HG03175 (cell line): Measurements from ENCODE around the gene BMPR2.
"Not testable (repeated sequence)": the region's sequence is repeated elsewhere in the genome, so short reads cannot be mapped to it uniquely, and the experiment has no call there.

Experiments used
- ATAC-seq: cut with Tn5 transposase; IDR thresholded peaks from one replicate; pipeline ENCODE4 v1.9.1; 2021; ENCODE audit warnings: mild to moderate bottlenecking, moderate library complexity; ENCODE audit not compliant: unreplicated experiment

The BMPR2 gene

DNA sequence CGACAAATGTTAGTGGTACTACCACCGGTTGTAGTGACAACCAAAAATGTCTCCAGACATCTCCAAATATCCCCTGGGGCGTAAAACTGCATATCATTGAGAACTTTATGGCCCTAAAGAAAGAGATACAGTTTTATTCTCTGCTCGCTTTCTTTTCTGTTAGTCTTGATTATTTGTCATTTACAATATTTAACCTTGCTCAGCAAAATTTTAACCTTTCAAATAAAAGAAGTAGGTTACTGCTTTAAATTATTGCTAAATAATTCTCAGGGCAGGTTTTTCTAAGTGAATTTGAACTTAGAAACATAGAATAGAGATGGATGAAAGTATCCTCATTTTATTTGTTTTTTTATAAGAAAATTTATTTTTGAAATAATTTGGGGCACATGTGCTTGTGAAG, 67.9 kb downstream of the BMPR2 start:
- no peak for ATAC-seq

DNA sequence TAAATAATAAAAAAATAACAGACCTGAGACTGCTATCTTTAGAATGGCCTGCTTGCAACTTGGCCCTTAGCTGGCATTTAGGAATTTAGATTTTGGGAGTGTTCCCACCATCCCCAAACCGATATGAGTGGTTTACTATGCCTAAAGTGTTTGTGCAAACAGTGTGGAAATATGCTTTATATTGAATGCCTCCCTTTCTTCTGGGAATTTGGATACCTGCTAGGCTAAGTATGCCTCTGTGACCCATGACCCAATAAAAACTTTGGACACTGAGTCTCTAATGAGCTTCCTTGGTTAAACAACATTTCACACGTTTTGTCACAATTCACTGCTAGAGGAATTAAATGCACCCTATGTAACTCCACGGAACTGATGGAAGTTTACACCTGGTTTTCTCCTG, 73.2 kb downstream of the BMPR2 start:
- no peak for ATAC-seq

- no peak for ATAC-seq
These were observed 74.7 kb downstream of the BMPR2 start for GRCh38 chr2:202450785-202451184.

DNA sequence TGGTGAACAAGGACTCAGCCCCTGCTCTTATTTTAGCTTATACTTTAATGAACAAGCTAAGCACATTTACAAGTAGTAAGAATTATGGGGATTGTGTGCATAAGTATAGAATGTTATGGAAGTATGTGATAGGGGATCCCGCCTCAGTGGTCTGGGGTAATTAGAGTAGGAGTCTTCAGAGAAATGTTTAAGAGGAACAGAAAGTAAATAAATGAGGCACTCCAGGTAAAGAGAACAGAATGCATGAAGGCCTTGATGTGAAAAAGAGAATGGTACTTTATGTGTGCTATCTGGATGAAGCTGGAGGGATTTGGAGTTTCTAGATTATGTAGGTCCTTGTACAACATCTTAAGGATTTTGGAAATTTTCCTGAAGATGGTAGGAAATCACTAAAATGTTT, 76.6 kb downstream of the BMPR2 start:
- no peak for ATAC-seq

DNA sequence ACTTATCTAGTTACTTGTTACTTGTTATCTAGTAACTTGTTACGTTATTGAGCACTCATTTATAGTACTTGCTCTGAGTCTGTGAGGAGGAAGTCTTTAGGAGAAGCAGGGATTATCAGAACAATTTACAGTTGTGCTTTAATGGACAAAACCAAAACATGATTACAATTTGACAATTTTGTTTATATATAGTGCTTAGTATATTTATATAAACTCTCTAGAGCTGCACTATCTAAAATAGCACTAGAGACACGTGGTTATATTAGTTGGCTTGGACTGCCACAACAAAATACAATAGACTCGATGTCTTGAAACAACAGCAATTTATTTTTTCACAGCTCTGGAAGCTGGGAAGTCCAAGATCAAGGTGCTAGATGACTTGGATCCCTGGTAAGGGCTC, 78.4 kb downstream of the BMPR2 start:
- ATAC-seq = no peak

DNA sequence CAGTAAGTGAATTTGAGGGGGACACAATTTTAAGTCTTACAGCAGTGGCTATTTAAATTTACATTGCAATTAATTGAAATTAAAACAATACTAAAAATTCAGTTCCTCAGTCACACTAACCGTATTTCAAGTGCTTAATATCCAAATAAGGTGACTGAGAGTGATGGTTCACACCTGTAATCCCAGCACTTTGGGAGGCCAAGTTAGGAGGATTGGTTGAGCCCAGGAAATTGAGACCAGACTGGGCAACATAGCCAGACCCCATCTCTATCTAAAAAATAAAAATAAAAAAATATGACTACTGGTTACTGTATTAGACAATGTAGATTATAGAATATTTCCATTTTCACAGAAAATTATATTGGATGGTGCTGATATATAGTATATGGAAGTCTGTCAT, 79.0 kb downstream of the BMPR2 start:
- ATAC-seq = no peak

GRCh38 chr2:202460119-202460518, 84.0 kb downstream of the BMPR2 start:
- no peak for ATAC-seq

- no peak for ATAC-seq
These were observed 103.0 kb downstream of the BMPR2 start for GRCh38 chr2:202479090-202479489.

GRCh38 chr2:202479610-202480009, 103.5 kb downstream of the BMPR2 start:
- no peak for ATAC-seq

GRCh38 chr2:202486351-202486750, 110.2 kb downstream of the BMPR2 start:
- no peak for ATAC-seq

DNA sequence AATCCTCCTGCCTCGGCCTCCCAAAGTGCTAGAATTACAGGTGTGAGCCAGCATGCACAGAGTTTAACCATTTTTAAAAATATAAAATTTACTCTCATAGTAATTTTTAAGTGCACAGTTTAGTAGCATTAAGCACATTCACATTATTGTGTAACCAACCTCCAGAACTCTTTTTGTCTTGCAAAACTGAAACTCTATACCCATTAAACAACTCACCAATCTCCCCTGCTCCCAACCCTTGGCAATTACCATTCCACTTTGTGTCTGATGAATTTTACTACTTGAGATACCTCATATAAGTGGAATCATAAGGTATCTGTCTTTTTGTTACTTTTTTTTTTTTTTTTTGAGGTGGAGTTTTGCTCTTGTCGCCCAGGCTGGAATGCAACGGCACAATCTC, 112.5 kb downstream of the BMPR2 start:
- ATAC-seq = no peak

- ATAC-seq = no peak
These were observed 114.4 kb downstream of the BMPR2 start for GRCh38 chr2:202490479-202490878.

DNA sequence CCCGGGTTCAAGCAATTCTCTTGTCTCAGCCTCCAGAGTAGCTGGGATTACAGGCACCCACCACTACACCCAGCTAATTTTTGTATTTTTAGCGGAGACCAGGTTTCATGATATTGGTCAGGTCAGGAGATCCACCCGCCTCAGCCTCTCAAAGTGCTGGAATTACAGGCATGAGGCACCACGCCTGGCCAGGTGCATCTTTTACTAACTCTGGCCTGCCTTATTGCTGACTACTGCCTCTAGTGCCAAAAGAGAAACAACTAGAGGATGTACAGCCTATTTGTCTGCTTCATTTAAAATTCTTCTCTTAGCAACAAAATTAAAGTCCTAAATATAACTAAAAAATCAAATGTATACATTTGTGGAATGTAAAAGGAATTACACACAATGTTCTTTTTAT, 115.4 kb downstream of the BMPR2 start:
- ATAC-seq = no peak

GRCh38 chr2:202494300-202495229, 118.4 kb downstream of the BMPR2 start:
- ATAC-seq = no peak

- ATAC-seq = no peak
These were observed 119.1 kb downstream of the BMPR2 start for GRCh38 chr2:202495230-202495604.

- not testable (repeated sequence) for ATAC-seq
These were observed 120.8 kb downstream of the BMPR2 start for GRCh38 chr2:202496835-202497472.

DNA sequence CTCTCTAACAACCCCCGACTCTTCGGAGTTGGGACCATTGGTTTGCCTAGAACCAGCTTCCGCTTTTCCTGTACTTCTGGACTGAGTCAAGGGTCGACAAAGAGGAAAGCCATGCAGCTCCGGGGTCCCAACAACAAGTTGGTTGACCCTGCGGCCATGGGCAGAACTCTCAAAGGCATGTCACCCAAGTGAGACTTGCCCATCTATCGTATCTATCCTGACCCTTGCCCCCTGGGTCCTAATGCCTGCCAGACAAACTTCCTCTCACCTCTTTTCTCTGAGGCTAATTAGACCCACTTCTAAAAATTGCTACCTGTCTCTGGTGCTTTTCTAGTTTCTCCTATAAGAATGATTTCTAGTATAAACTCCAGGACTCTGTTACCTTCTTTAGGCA, 121.3 kb downstream of the BMPR2 start:
- not testable (repeated sequence) for ATAC-seq

- not testable (repeated sequence) for ATAC-seq
These were observed 123.7 kb downstream of the BMPR2 start for GRCh38 chr2:202499841-202500240.

DNA sequence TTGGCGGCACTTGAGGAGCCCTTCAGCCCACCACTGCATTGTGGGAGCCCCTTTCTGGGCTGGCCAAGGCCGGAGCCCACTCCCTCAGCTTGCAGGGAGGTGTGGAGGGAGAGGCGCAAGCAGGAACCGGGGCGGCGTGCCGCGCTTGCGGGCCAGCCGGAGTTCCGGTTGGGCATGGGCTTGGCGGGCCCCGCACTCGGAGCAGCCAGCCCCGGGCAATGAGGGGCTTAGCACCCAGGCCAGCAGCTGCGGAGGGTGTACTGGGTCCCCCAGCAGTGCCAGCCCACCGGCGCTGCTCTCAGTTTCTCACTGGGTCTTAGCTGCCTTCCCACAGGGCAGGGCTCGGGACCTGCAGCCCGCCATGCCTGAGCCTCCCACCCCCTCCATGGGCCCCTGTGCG, 127.1 kb downstream of the BMPR2 start:
- not testable (repeated sequence) for ATAC-seq

- no peak for ATAC-seq
These were observed 132.6 kb downstream of the BMPR2 start for GRCh38 chr2:202508686-202509085.

GRCh38 chr2:202510911-202511310, 134.8 kb downstream of the BMPR2 start:
- ATAC-seq = no peak

GRCh38 chr2:202512176-202512575, 136.0 kb downstream of the BMPR2 start:
- no peak for ATAC-seq
